ELF-1 (cell line): ENCODE results near the gene TRIM41.
"Not testable (repeated sequence)": the region's sequence is repeated elsewhere in the genome, so short reads cannot be mapped to it uniquely, and the experiment has no call there.

ENCODE experiments used
- DNase-seq: peaks from one replicate; pipeline ENCODE4 v3.0.0-alpha.2; 2016; ENCODE audit warnings: low read depth, low spot score

Gene TRIM41

DNA sequence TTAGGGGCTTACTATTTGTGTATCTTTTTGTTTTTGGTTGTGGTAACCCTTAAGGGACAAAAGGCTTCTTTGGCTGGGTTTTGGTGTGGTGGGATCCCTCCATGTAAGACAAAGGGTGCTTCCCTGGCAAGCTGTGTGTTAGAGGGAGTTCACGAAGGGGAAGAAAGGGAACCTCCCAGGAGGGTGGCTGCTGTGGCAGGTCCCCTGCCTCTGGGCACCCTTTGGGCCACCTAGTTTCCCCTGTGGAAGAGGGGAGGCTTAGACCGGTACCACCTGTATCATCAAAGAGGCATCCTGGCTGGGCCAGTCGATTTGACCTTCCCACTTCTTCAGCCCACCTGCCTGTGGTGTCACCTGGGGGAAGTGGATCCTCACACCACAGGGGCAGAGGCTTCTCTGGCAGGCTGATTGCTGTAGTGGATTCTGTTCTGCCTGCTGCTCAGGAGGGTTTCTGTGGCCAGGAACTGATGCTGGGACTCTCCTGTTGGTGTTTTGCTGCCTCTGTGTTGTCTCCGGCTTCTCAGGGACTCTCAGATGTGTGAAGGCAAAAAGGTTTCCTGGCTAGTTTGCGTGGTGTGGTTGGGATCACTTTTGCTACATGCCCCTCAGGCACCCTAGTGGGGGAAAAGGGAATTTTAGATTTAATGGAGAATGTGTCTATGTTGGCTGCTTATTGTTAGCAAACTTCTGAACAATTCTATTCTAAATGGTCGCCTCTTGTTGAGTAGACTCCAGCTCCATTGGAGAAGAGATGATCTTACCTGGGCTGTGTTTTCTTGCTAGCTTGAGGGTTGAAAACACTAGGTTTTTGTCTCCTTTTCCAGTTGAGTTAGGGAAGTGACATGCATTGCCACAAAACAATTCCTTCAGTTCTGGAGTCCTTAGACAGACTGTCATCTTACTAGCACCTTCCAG, 61.0 kb downstream of the TRIM41 start:
- DNase-seq, result not testable (repeated sequence)
